ENCODE data around the gene GNL1. TPM values are rescaled to one million over a fixed set of nuclear protein-coding genes. Genes with fewer than 3 reads are reported as not detected.
A peak's percentile ranks its signal among the peaks of the same experiment; 100 is the strongest.

The GNL1 gene
- total RNA-seq, 1 donor from 2014 or later, result 28.1 TPM

DNA sequence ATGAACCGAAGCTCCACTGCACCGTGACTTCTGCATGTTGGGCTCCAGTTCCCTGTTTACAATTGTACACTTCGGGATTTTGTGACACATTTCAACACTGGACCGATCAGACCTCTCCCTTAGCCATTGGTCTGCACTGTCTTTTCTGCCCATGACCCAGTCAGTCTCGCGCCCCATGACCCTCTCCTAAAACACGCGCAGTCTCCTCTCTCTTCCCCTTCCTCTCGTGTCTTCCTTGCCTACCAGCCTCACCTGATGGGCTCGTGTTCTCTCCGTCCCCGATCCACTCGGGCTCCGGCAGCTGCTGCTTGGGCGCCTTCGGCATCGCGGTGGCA lies 14.4 kb upstream of the GNL1 start:
- FAIRE-seq, result no peak
- DNase-seq (ENCODE audit: low spot score in 2 of 2), result peak in 1 of 2 donors; percentile 22

DNA sequence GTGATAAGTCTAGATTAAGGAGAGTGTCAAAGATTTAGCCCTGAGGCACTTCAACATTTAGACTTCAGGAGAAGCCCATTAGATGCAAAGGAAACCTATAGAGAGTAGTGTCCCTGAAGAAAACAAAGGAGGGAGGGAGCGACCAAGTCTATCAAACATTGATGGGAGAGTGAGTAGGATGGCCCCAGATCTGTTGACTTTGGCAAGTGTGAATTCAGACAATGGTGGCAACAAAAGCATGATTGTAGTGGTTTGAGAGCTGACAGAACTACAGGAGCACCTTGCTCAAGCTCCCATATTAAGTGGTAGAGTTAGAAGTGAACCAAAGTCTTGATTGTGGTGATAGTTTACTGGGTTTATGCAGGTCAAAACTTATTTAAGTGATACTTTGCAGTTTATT lies 14.0 kb upstream of the GNL1 start:
- FAIRE-seq, result no peak
- DNase-seq (ENCODE audit: low spot score in 2 of 2), result no peak

DNA sequence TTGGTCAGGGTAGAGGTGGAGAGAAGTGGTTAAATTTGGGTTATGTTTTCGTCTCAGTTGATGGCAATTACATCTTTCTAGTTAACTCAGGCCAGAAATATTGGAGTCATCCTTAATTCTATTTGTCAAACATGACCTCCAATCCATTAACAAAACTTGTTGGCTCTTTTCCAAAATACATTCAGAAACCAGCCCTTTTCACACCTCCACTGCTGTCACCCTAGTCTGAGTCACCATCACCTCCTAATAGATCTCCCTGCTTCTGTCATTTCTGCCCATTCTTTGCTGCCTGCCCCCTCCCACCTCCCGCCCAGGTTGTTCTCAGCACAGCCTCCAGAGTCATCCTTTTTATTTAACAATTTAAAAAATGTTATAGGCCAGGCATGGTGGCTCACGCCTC lies 12.0 kb upstream of the GNL1 start:
- FAIRE-seq, result no peak
- no peak for DNase-seq (ENCODE audit: low spot score in 2 of 2)

DNA sequence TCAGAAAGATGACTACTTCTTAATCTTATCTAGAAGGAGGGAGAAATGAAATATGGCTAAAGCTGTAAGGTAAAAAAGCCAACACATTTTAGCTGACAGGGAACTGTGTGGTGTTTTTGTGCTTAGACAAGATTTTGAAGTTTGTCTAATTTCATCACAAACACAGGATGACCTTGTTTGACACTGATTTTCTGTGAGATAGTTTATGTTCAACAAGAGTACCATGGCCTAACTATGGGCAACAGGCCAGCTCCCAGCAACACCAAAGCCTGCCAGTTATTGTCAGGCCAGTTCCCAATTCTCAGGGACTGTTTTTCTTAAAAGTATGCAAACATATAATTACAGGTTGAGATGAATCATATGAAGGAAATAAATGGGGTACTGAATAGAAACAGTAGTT lies 9.5 kb upstream of the GNL1 start:
- FAIRE-seq, result no peak

GRCh38 chr6:30564114-30564513 lies 7.8 kb upstream of the GNL1 start:
- FAIRE-seq (no peak), DNase-seq (ENCODE audit: low spot score in 2 of 2) (no peak)

More for the DNA sequence above, 9.5 kb upstream of the GNL1 start:
- no peak for DNase-seq (ENCODE audit: low spot score in 2 of 2)

GRCh38 chr6:30562470-30563425 lies 6.5 kb upstream of the GNL1 start:
- no peak for FAIRE-seq
- DNase-seq (ENCODE audit: low spot score in 2 of 2), result no peak

DNA sequence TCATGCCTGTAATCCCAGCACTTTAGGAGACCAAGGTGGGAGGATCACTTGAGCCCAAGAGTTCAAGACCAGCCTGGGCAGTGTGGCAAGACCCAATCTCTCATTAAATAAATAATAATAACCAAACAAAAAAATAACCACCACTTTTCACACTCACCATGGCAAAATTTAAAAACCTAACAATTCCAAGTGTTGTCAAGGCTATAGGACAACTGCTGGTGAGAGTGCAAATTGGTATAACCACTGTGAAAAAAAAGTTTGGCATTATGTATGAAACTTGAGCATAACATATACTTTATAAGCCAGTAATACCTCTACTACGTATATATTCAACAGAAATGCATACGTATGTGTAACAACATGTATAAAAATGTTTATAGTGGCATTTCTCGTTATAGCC lies 4.6 kb upstream of the GNL1 start:
- DNase-seq (ENCODE audit: low spot score in 2 of 2) (no peak), FAIRE-seq (no peak)

DNA sequence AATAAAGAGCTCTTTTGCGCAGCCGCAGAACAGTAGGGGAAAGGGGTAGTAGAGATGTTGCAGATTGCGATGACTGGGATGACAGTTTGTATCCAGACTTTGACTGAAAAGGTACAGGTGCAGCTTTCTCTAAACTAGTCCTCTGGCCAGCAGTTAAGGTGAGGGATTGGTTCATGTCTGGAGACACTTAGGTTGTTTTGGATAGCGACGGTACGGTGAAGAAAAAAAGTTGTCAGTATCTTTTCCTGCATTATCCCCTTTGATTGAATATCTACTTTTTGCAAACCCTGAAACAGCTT lies 1.3 kb upstream of the GNL1 start:
- FAIRE-seq, result no peak

DNA sequence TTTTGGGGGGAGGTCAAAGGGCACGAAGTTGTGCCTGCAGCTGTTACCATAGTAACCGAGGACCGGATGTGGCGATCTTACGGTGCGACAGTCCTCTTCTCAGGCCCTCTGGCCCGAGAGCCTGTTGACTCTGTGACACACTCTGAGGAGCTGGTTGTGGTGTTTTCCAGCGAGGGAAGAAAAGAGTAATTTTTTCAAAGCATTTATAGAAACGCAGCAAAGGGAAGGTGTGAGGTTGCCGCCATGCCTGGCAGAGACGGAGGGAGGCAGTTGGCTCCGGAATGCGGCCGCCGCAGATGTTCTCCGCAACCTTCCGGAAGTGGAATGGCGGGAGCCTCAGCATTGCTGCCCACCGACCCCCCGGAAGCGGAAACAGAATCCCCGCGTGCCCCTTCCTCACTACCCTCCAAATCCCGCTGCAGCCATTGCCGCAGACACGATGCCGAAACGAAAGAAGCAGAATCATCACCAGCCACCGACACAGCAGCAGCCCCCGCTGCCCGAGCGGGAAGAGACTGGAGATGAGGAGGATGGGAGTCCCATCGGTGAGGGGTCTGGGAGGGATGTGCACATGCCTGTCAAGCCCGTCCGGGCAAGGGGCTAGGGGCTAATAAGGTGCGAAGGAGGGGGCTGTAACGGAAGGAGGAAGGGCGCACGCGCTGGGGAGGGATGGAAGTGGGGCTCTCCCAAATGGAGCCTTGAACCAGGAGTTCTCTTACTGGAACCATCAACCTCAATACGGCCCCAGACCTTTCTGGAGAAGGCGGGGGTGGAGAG lies 805 bp upstream of the GNL1 start, which contains the start of gene PRR3:
TSS of gene PRR3 (plus strand) at position 390 of the 777 bp plus-strand sequence. CDS start at position 440, 50 bp downstream.
- FAIRE-seq (no peak), DNase-seq (ENCODE audit: low spot score in 2 of 2) (peak; percentile 86)

More for the DNA sequence above, 1.3 kb upstream of the GNL1 start:
- DNase-seq (ENCODE audit: low spot score in 2 of 2), result no peak

DNA sequence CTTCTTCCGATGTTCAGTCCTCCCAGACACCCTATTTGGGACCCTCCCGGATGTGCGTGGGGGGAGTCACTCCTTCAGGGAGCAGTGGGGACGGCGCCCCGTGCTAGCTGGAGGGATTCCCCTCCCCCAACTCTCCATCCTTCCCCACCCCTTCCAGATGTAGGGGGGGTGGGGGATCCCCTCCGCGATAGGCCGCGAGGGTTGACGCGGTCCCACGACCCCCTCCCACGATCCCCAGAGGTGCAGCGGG lies 548 bp downstream of the GNL1 start:
- FAIRE-seq, result no peak
- no peak for DNase-seq (ENCODE audit: low spot score in 2 of 2)

DNA sequence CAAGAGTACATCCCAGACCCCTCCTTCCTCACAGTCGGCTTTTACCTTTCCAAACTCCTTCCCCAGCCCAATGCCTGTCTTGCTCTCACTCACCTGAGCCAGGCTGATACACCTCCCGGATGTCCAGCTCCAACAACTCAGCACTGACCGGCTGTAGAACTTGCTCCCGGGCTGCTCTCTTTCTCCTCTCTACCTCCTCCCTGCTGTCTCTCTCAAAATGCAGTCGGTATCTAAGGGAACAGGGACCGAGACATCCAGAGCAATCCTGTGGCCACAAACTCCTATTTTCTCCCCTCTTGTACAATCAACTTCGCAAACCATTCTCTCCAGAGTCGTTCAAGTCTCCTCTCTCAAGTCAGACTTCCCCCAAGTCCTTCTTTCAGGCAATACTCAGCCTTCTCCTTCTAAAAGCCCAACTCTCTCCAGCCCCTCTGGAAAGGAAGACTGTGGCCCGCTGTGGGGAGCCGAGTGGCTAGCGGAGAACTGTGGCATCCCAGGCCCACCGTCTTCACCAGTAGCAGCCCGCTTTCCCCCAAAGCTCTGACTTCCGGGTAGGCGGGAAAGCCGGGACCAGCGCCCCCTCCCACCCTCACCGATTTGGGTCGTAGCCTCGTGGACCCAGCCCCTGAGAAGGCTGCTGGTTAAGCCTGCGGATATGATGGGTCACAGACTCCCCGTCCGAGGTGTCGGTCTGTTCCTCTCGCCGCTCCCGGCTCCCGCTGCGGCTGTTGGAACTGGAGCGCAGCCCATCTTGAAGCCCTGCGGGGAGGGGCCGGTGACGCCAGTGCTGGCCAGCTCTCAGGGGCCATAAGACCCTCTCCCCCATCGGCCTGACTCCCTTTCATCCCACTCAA lies 1.1 kb downstream of the GNL1 start:
- DNase-seq (ENCODE audit: low spot score in 2 of 2) (peak in 1 of 2 donors; percentile 48), FAIRE-seq (no peak)

DNA sequence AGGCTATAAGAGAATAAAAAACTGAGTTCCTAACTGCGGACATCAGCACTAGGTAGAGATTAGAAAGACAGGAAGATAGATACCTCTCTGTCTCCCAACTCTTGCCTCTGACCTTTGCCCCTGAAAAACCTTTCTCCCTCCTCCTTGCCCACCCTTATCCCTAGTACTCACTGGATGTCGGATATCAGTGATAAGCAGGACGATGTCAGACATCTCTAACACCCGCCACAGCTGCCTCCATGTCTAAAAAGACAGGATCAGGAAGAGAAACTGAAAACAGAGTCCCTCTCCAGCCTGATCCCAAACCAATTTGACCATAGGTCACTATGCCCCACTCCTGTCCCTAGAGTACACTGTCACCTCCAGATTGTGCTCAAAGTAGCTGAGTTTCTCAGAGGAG lies 1.9 kb downstream of the GNL1 start:
- no peak for DNase-seq (ENCODE audit: low spot score in 2 of 2)

GRCh38 chr6:30548375-30548774 lies 7.9 kb downstream of the GNL1 start:
- FAIRE-seq, result no peak
- no peak for DNase-seq (ENCODE audit: low spot score in 2 of 2)

More for the DNA sequence above, 1.9 kb downstream of the GNL1 start:
- no peak for FAIRE-seq

- no peak for FAIRE-seq
- no peak for DNase-seq (ENCODE audit: low spot score in 2 of 2)
These were observed 8.8 kb downstream of the GNL1 start for GRCh38 chr6:30547454-30547853.

DNA sequence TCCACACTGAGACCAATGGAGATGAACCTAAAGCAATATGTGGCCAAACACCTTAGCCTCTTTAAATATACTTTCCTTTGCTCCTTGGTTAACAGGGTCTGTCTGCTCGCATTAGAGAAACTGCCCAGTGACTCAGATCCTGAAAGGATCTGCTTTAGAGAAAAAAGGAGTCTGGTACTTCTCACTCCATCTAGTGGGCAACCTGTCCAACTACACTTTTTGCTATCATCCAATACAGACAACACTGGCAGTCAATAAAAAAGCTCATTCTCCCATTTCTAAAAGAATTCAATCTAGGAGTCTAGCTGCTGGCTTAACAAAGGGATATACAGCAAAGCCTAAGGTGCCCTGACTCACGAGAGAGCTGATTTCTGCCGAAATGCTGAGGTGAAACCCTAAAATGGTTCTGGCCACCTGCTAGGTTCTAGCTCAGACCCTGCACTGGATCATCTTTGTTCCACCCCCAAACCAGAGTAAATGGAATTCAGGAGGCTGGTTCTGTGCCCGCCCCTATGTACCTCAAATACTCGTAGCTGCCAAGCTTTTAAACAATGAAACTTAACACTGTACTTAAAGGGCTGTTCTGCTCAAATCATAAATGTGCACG lies 11.5 kb downstream of the GNL1 start:
- DNase-seq (ENCODE audit: low spot score in 2 of 2) (peak in 1 of 2 donors; percentile 55), FAIRE-seq (peak; percentile 13)

DNA sequence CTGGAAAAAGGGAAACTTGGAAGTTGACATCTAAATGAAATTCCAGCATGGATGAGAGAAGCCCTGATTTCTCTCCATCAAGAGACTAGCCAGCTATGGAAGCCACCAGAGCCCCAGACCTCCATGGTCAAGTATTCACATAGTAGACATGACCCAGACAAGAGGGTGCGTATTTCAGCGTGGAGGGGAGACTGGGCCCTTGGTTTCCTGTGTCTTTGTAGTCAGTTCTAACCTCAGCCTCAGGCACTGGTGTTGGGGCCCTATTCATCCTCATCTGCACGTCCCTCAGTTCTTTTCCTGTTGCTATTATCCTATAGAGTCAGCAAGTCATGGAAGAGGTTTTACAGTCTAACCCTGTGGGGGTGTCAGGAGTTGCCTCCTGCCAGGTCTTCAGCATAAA lies 12.5 kb downstream of the GNL1 start:
- no peak for DNase-seq (ENCODE audit: low spot score in 2 of 2)
- FAIRE-seq, result no peak

DNA sequence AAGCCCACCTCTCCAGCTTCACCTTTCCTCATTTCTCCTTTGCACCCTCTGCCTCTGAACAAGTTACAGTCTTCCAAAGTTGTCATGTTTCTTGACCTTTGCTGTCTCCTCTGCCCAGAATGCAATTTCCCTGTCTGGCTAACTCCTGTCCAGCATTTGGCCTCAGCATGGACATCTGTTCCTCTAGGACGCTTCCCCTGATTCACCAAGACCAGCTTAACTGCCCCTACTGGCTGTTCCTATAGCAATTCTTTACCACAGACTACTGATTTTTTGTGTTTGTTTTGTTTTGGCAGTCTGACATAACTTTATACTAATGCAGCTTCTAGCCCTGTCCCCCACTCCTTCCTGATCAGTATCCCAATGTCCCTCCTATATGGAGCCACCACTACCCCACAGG lies 13.4 kb downstream of the GNL1 start:
- DNase-seq (ENCODE audit: low spot score in 2 of 2) (no peak), FAIRE-seq (no peak)

DNA sequence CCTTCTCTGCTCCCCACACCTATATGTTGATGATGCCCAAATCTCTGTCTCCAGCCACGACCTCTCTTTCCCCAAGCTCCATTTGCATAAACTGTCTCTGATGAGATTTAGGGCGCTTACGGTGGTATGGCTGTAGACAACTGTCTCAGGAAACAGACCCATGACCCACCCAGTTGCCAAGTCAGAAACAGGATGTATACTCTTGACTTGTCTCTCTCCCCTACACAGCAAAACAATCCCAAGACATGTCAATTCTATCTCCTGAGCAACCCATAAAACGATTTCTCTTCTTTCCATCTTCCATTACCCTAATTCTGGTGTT lies 13.9 kb downstream of the GNL1 start:
- FAIRE-seq, result no peak
- no peak for DNase-seq (ENCODE audit: low spot score in 2 of 2)

GRCh38 chr6:30541515-30542403 lies 14.5 kb downstream of the GNL1 start:
- peak in 1 of 2 donors; percentile 67 for DNase-seq (ENCODE audit: low spot score in 2 of 2)
- no peak for FAIRE-seq

- DNase-seq (ENCODE audit: low spot score in 2 of 2) (no peak), FAIRE-seq (no peak)
These were observed 18.4 kb downstream of the GNL1 start for GRCh38 chr6:30537931-30538330.

All from frontal cortex (tissue), 4 donors.